B cell (primary cell): ENCODE measurements around the gene RIC1. TPM values are rescaled to one million over a fixed set of nuclear protein-coding genes. Genes with fewer than 3 reads are reported as not detected.

ENCODE experiments used
- ATAC-seq: fragments of 200-7000 bp; cut with Tn5 transposase; one replicate; pipeline ENCODE4 v1.10.0; 2021; ENCODE audit warnings: low read depth, mild to moderate bottlenecking, moderate number of reproducible peaks, moderate library complexity
- CTCF ChIA-PET: fragments of 350-600 bp; sonication (Branson Sonifier 250); formaldehyde crosslinking; loops from one replicate; lab custom pipeline; 2021; ENCODE audit warnings: antibody characterized with exemption, inconsistent platforms; lab: Charles Lee
- POLR2A ChIA-PET: fragments of 350-600 bp; sonication (Branson Sonifier 250); formaldehyde crosslinking; loops from one replicate; lab custom pipeline; 2021; ENCODE audit warnings: antibody characterized with exemption; lab: Charles Lee
- DNase-seq: peaks from one replicate; pipeline ENCODE4 v3.0.0; 2013
- H2AFZ ChIP-seq: 2 replicates; pipeline ENCODE4 v1.6.1; 2012; ENCODE audit warnings: mild to moderate bottlenecking, low read depth, low read length; ENCODE audit not compliant: insufficient read depth, poor library complexity, severe bottlenecking
- H3K27ac ChIP-seq, 2 donors: 1 replicate in 1 of 2; 2 replicates in 1 of 2; pipeline ENCODE4 v1.5.1; 2012 to 2013; ENCODE audit warnings: low read length in 2 of 2, mild to moderate bottlenecking in 2 of 2, moderate library complexity in 1 of 2
- H3K27me3 ChIP-seq, 4 experiments: fragments of 200-600 bp in 1 of 4; sonication (generic) in 1 of 4; replicated peaks in 1 of 4; 1 replicate in 2 of 4; 2 replicates in 2 of 4; pipeline versions ENCODE4 v1.6.1 to v1.7.0; 2013 to 2016; ENCODE audit warnings: low read length in 3 of 4, mild to moderate bottlenecking in 2 of 4, mixed read lengths in 1 of 4, moderate library complexity in 1 of 4; ENCODE audit not compliant: insufficient read depth in 4 of 4, control insufficient read depth in 3 of 4; ENCODE audit errors: control extremely low read depth in 1 of 4
- H3K36me3 ChIP-seq, 2 experiments: replicated peaks in 1 of 2; 1 replicate in 1 of 2; 2 replicates in 1 of 2; pipeline versions ENCODE4 v1.6.1 to v1.7.1; 2013; ENCODE audit warnings: low read length in 1 of 2; ENCODE audit not compliant: insufficient read depth in 2 of 2, control insufficient read depth in 1 of 2; ENCODE audit errors: control extremely low read depth in 1 of 2, extremely low read depth in 1 of 2
- H3K4me1 ChIP-seq, 2 donors: fragments of 200-600 bp in 1 of 2; sonication (generic) in 1 of 2; 1 replicate in 1 of 2; 2 replicates in 1 of 2; pipeline versions ENCODE4 v1.5.1 to v1.6.1; 2013 to 2017; ENCODE audit warnings: low read length in 2 of 2; ENCODE audit not compliant: control insufficient read depth in 2 of 2, insufficient read depth in 2 of 2
- H3K4me2 ChIP-seq: replicated peaks from 2 replicates; pipeline ENCODE3; 2012; ENCODE audit warnings: mild to moderate bottlenecking, low read depth, low read length; ENCODE audit not compliant: poor library complexity, severe bottlenecking
- H3K4me3 ChIP-seq, 5 experiments: fragments of 200-600 bp in 1 of 5; sonication (generic) in 1 of 5; 1 replicate in 3 of 5; 2 replicates in 2 of 5; pipeline versions ENCODE4 v1.5.1 to v1.7.0; 2011 to 2016; ENCODE audit warnings: low read length in 4 of 5, mild to moderate bottlenecking in 4 of 5, low read depth in 2 of 5, control low read depth in 1 of 5, moderate library complexity in 1 of 5; ENCODE audit not compliant: insufficient read depth in 1 of 5; ENCODE audit errors: control extremely low read depth in 1 of 5, extremely low read depth in 1 of 5
- H3K79me2 ChIP-seq: fragments of 200-600 bp; sonication (generic); one replicate; pipeline ENCODE4 v1.6.0; 2016; ENCODE audit warnings: low read length; ENCODE audit not compliant: control insufficient read depth, insufficient read depth
- H3K9ac ChIP-seq: fragments of 200-600 bp; sonication (generic); 2 replicates; pipeline ENCODE4 v1.6.1; 2017; ENCODE audit warnings: mild to moderate bottlenecking, low read length, moderate library complexity
- H3K9me3 ChIP-seq, 3 donors: one replicate each; pipeline versions ENCODE4 v1.6.1 to v1.7.1; 2013; ENCODE audit warnings: low read length in 2 of 3; ENCODE audit not compliant: control insufficient read depth in 2 of 3, insufficient read depth in 1 of 3; ENCODE audit errors: control extremely low read depth in 1 of 3
- H4K20me1 ChIP-seq: 2 replicates; pipeline ENCODE4 v1.6.0; 2012; ENCODE audit warnings: mild to moderate bottlenecking, low read length; ENCODE audit not compliant: insufficient read depth, control insufficient read depth, poor library complexity, severe bottlenecking
- H3K27ac Mint-ChIP-seq: one replicate; pipeline ENCODE4 v1.8.0; 2021; ENCODE audit warnings: mixed read lengths
- H3K27me3 Mint-ChIP-seq: one replicate; pipeline ENCODE4 v1.8.0; 2021; ENCODE audit warnings: mixed read lengths
- H3K4me1 Mint-ChIP-seq: one replicate; pipeline ENCODE4 v1.8.0; 2021; ENCODE audit warnings: mixed read lengths
- H3K4me3 Mint-ChIP-seq: one replicate; pipeline ENCODE4 v1.8.0; 2021; ENCODE audit warnings: mixed read lengths
- H3K9me3 Mint-ChIP-seq: one replicate; pipeline ENCODE4 v1.8.0; 2022; ENCODE audit warnings: mixed read lengths; ENCODE audit not compliant: insufficient read depth
- CTCF ChIP-seq: fragments of 200-600 bp; IDR thresholded peaks from one replicate; pipeline ENCODE4 v1.8.0; 2022; ENCODE audit warnings: antibody characterized with exemption, mild to moderate bottlenecking
- EZH2 ChIP-seq: IDR thresholded peaks from 2 replicates; pipeline ENCODE4 v1.6.1; 2012; ENCODE audit warnings: borderline replicate concordance, low read depth, mild to moderate bottlenecking, moderate library complexity, low read length; ENCODE audit not compliant: insufficient read depth, poor library complexity, severe bottlenecking
- WGBS: methylation state at CpG from one replicate; pipeline ENCODE4 v1.1.5; 2013; ENCODE audit warnings: missing lambda C conversion rate; ENCODE audit not compliant: insufficient coverage; 5-methylcytosine and 5-hydroxymethylcytosine counted together
- intact Hi-C: fragments of 100-400 bp; cut with micrococcal nuclease; formaldehyde crosslinking; loops from one replicate; pipeline ENCODE4 v1.10.0; 2022
- polyA plus RNA-seq: library from polyadenylated mRNA; depleted of rRNA; stranded (reverse); fragments of >200 nt; gene quantifications from 2 replicates; pipeline ENCODE4 v1.2.3, GENCODE V29; 2012
- total RNA-seq, 2 donors: library from RNA; stranded (reverse); fragments of 120-200 nt in 1 of 2; gene quantifications; 1 replicate in 1 of 2; 2 replicates in 1 of 2; pipeline versions ENCODE4 v1.2.3 to v1.2.4, GENCODE V29; 2013 to 2022

Gene RIC1
- total and polyA plus RNA-seq, 2 donors (not counting 1 experiment from before 2014, with no cell fraction given): 20.7 to 58.8 TPM

- Histone ChIP-seq H3K27ac (no peak overlapping the region), H4K20me1 (no peaks in the 10 kb centered on the region), H3K9ac (no peak overlapping the region), H3K27me3 (no peaks in the 10 kb centered on the region), H3K36me3 (peaks cover 12 to 25% of the 10 kb centered on the region in 2 experiments), H3K4me2 (no peak overlapping the region), H3K4me1 (no peaks in the 10 kb centered on the region), H3K79me2 (peaks cover 3% of the 10 kb centered on the region), H3K4me3 (no peak overlapping the region), H2AFZ (no peak overlapping the region), H3K9me3 (no peaks in the 10 kb centered on the region)
- ATAC-seq: no peak
- DNase-seq: no peak
- POLR2A ChIA-PET: no interaction called here
- WGBS: 100% methylated on average over 4 of the region's 6 CpGs
- Mint-ChIP-seq H3K4me3 (no peak overlapping the region), H3K4me1 (peaks cover 2% of the 10 kb centered on the region), H3K27me3 (no peaks in the 10 kb centered on the region), H3K27ac (no peak overlapping the region), H3K9me3 (no peaks in the 10 kb centered on the region)
- CTCF ChIA-PET: no interaction called here
- intact Hi-C loops: no loop called here
- TF ChIP-seq CTCF (no peak), EZH2 (no peak)
Observed at GRCh38 chr9:5819174-5819573, 190.3 kb downstream of the RIC1 start.

- Mint-ChIP-seq H3K27me3 (no peaks in the 10 kb centered on the region), H3K9me3 (no peaks in the 10 kb centered on the region), H3K4me1 (peaks cover 2% of the 10 kb centered on the region), H3K4me3 (no peak overlapping the region), H3K27ac (no peak overlapping the region)
- Histone ChIP-seq H3K79me2 (peaks cover 4% of the 10 kb centered on the region), H3K4me3 (no peak overlapping the region), H3K27me3 (no peaks in the 10 kb centered on the region), H3K9ac (no peak overlapping the region), H3K4me1 (no peaks in the 10 kb centered on the region), H3K27ac (no peak overlapping the region), H2AFZ (no peak overlapping the region), H3K36me3 (peaks cover 12 to 28% of the 10 kb centered on the region in 2 experiments), H3K4me2 (no peak overlapping the region), H3K9me3 (no peaks in the 10 kb centered on the region), H4K20me1 (no peaks in the 10 kb centered on the region)
- WGBS: no CpG with 5 or more reads among the region's 1 CpG
- POLR2A ChIA-PET: no interaction called here
- TF ChIP-seq EZH2: no peak
- no peak for TF ChIP-seq CTCF
- DNase-seq (no peak), ATAC-seq (no peak)
- CTCF ChIA-PET: interaction anchor here (1.1 kb wide), 1 partner anchor 12 kb away, joined by 3 read pairs; the partner anchor contains the start of gene ERMP1
- intact Hi-C loops: no loop called here
Observed at GRCh38 chr9:5820425-5820824, 191.5 kb downstream of the RIC1 start.
